ENCODE results near the gene TRAPPC12.

The TRAPPC12 gene

DNA sequence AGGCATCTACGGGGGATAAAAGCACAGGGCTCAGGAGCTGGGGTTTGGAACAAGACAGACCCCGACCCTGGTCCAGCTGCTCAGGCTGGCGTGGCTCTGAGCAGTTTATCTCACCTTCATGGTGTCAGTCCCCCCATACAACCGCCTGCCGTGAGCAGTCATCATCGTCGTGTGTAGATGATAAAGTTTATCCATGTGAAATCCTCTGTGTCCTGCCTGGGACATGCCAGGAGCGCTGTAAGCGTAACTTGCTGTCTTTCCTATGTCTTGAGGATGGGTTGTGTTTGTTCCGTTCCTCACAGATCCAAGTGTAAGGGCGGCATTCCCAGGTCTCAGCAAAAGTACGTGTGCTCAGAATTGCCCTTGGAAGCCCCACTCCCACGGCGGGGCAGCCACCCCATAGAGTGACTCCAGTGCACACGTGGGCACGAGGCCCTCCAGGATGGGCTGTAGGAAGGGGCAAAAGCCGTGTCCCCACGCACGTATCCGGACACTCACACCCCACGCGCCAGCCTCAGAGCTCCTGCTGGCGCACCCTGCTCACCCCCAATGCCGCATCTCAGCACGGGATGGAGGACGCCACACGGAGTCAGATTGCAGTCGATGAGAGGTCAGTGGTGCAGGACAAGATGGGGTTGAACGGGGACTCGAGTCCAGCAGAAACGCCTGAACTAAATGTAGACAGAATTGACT lies 88.9 kb downstream of the TRAPPC12 start:
- no peak for TF ChIP-seq ZFP30 (CRISPR knock-in tag; IDR thresholded peaks at IDR 0.05)
- TF ChIP-seq, protein P1, sequence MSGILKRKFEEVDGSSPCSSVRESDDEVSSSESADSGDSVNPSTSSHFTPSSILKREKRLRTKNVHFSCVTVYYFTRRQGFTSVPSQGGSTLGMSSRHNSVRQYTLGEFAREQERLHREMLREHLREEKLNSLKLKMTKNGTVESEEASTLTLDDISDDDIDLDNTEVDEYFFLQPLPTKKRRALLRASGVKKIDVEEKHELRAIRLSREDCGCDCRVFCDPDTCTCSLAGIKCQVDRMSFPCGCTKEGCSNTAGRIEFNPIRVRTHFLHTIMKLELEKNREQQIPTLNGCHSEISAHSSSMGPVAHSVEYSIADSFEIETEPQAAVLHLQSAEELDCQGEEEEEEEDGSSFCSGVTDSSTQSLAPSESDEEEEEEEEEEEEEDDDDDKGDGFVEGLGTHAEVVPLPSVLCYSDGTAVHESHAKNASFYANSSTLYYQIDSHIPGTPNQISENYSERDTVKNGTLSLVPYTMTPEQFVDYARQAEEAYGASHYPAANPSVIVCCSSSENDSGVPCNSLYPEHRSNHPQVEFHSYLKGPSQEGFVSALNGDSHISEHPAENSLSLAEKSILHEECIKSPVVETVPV (CRISPR knock-in tag; IDR thresholded peaks at IDR 0.05), result no peak
- TF ChIP-seq, protein P2, sequence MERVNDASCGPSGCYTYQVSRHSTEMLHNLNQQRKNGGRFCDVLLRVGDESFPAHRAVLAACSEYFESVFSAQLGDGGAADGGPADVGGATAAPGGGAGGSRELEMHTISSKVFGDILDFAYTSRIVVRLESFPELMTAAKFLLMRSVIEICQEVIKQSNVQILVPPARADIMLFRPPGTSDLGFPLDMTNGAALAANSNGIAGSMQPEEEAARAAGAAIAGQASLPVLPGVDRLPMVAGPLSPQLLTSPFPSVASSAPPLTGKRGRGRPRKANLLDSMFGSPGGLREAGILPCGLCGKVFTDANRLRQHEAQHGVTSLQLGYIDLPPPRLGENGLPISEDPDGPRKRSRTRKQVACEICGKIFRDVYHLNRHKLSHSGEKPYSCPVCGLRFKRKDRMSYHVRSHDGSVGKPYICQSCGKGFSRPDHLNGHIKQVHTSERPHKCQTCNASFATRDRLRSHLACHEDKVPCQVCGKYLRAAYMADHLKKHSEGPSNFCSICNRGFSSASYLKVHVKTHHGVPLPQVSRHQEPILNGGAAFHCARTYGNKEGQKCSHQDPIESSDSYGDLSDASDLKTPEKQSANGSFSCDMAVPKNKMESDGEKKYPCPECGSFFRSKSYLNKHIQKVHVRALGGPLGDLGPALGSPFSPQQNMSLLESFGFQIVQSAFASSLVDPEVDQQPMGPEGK (CRISPR knock-in tag; IDR thresholded peaks at IDR 0.05; ENCODE audit: borderline replicate concordance), result no peak
- TF ChIP-seq, protein P3, sequence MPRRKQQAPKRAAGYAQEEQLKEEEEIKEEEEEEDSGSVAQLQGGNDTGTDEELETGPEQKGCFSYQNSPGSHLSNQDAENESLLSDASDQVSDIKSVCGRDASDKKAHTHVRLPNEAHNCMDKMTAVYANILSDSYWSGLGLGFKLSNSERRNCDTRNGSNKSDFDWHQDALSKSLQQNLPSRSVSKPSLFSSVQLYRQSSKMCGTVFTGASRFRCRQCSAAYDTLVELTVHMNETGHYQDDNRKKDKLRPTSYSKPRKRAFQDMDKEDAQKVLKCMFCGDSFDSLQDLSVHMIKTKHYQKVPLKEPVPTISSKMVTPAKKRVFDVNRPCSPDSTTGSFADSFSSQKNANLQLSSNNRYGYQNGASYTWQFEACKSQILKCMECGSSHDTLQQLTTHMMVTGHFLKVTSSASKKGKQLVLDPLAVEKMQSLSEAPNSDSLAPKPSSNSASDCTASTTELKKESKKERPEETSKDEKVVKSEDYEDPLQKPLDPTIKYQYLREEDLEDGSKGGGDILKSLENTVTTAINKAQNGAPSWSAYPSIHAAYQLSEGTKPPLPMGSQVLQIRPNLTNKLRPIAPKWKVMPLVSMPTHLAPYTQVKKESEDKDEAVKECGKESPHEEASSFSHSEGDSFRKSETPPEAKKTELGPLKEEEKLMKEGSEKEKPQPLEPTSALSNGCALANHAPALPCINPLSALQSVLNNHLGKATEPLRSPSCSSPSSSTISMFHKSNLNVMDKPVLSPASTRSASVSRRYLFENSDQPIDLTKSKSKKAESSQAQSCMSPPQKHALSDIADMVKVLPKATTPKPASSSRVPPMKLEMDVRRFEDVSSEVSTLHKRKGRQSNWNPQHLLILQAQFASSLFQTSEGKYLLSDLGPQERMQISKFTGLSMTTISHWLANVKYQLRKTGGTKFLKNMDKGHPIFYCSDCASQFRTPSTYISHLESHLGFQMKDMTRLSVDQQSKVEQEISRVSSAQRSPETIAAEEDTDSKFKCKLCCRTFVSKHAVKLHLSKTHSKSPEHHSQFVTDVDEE (CRISPR knock-in tag; IDR thresholded peaks at IDR 0.05), result no peak
- TF ChIP-seq, protein P4, sequence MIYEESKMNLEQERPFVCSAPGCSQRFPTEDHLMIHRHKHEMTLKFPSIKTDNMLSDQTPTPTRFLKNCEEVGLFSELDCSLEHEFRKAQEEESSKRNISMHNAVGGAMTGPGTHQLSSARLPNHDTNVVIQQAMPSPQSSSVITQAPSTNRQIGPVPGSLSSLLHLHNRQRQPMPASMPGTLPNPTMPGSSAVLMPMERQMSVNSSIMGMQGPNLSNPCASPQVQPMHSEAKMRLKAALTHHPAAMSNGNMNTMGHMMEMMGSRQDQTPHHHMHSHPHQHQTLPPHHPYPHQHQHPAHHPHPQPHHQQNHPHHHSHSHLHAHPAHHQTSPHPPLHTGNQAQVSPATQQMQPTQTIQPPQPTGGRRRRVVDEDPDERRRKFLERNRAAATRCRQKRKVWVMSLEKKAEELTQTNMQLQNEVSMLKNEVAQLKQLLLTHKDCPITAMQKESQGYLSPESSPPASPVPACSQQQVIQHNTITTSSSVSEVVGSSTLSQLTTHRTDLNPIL (CRISPR knock-in tag; IDR thresholded peaks at IDR 0.05; ENCODE audit: low read depth), result no peak
- no peak for ATAC-seq

DNA sequence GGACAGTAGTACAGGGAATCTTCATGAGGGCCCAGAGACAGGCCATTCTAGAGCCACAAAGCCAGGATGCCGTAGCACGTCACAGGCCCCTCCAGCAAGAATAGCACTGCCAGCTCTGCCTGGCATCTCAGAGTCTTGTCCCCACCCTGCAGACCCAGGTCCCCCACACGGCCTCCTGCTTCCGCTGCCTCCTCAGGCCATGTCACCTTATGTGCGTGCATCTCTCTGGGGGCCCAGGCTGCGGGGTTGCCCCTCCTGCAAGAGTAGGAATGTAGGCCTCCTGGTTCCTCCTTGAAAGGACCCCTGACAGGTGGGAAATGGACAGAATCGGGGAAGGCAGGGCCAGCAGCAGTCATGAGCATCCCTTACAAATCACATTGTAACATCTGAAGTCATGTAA lies 90.0 kb downstream of the TRAPPC12 start:
- no peak for ATAC-seq
- TF ChIP-seq ISL1 (CRISPR knock-in tag; IDR thresholded peaks at IDR 0.05), result no peak
- no peak for TF ChIP-seq ESRRG (CRISPR knock-in tag; IDR thresholded peaks at IDR 0.05)
- TF ChIP-seq OSR1 (CRISPR knock-in tag; IDR thresholded peaks at IDR 0.05), result no peak
- no peak for TF ChIP-seq TOX (CRISPR knock-in tag; IDR thresholded peaks at IDR 0.05; ENCODE audit: borderline replicate concordance)
- no peak for TF ChIP-seq TCF4 (CRISPR knock-in tag; IDR thresholded peaks at IDR 0.05; ENCODE audit: borderline replicate concordance)
- TF ChIP-seq ZNF565 (CRISPR knock-in tag; conservative IDR thresholded peaks at IDR 0.05; ENCODE audit: low read depth), result no peak
- TF ChIP-seq RARB (CRISPR knock-in tag; IDR thresholded peaks at IDR 0.05), result no peak
- no peak for TF ChIP-seq ZFP3 (CRISPR knock-in tag; IDR thresholded peaks at IDR 0.05)
- TF ChIP-seq, protein P4 (CRISPR knock-in tag; IDR thresholded peaks at IDR 0.05; ENCODE audit: low read depth), result no peak
- no peak for TF ChIP-seq ZNF70 (CRISPR knock-in tag; IDR thresholded peaks at IDR 0.05)
- TF ChIP-seq BACH2 (CRISPR knock-in tag; IDR thresholded peaks at IDR 0.05; ENCODE audit: borderline replicate concordance), result no peak

DNA sequence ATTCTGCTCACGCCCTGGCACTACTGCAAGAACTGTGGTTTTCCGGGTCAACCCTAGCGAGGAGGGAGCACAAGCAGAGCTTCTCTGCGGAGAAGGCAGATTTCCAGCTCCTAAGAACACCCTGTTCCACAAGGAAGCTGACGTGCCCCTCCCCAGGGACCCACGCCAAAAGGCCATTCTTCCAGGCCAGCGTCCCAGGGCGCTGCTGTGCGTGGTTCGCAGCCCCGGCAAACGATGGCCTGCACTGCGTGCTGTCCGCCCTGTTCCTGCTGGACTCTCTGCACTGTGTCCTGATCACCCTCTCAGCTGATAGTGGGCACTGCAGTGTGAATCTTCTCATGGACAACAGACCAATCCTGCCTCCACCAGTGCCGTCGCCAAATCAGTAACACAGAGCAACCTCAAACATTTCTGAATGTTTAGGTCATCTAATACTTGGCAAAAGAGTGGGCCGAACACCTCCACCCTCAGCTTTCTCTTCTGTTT lies 90.7 kb downstream of the TRAPPC12 start:
- ATAC-seq, result peak; percentile 68
- TF ChIP-seq, protein P4 (CRISPR knock-in tag; IDR thresholded peaks at IDR 0.05; ENCODE audit: low read depth), result no peak
- TF ChIP-seq TCF4 (CRISPR knock-in tag; IDR thresholded peaks at IDR 0.05; ENCODE audit: borderline replicate concordance) (no peak), CSDC2 (CRISPR knock-in tag; IDR thresholded peaks at IDR 0.05) (no peak), PPARA (CRISPR knock-in tag; IDR thresholded peaks at IDR 0.05; ENCODE audit: borderline replicate concordance) (no peak), TOX (CRISPR knock-in tag; IDR thresholded peaks at IDR 0.05; ENCODE audit: borderline replicate concordance) (no peak), SNAI2 (CRISPR knock-in tag; IDR thresholded peaks at IDR 0.05) (no peak), ZNF70 (CRISPR knock-in tag; IDR thresholded peaks at IDR 0.05) (no peak), ZFP3 (CRISPR knock-in tag; IDR thresholded peaks at IDR 0.05) (no peak), BACH2 (CRISPR knock-in tag; IDR thresholded peaks at IDR 0.05; ENCODE audit: borderline replicate concordance) (no peak), ZC3H10 (CRISPR knock-in tag; IDR thresholded peaks at IDR 0.05) (no peak)
- TF ChIP-seq, protein P1 (CRISPR knock-in tag; IDR thresholded peaks at IDR 0.05), result no peak
- TF ChIP-seq, protein P5, sequence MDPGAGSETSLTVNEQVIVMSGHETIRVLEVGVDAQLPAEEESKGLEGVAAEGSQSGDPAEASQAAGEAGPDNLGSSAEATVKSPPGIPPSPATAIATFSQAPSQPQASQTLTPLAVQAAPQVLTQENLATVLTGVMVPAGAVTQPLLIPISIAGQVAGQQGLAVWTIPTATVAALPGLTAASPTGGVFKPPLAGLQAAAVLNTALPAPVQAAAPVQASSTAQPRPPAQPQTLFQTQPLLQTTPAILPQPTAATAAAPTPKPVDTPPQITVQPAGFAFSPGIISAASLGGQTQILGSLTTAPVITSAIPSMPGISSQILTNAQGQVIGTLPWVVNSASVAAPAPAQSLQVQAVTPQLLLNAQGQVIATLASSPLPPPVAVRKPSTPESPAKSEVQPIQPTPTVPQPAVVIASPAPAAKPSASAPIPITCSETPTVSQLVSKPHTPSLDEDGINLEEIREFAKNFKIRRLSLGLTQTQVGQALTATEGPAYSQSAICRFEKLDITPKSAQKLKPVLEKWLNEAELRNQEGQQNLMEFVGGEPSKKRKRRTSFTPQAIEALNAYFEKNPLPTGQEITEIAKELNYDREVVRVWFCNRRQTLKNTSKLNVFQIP (CRISPR knock-in tag; IDR thresholded peaks at IDR 0.05; ENCODE audit: borderline replicate concordance, low read depth), result no peak

Measured in SK-N-SH treated with all-trans-retinoic acid at 6 μM for 48 hours (cell line).